ENCODE measurements around the gene PLK3. TPM values are rescaled to one million over a fixed set of nuclear protein-coding genes. Genes with fewer than 3 reads are reported as not detected.
"Not testable (repeated sequence)": the region's sequence is repeated elsewhere in the genome, so short reads cannot be mapped to it uniquely, and the experiment has no call there.

PLK3 gene
- total RNA-seq, 1 donor from 2014 or later, result 38.8 TPM

DNA sequence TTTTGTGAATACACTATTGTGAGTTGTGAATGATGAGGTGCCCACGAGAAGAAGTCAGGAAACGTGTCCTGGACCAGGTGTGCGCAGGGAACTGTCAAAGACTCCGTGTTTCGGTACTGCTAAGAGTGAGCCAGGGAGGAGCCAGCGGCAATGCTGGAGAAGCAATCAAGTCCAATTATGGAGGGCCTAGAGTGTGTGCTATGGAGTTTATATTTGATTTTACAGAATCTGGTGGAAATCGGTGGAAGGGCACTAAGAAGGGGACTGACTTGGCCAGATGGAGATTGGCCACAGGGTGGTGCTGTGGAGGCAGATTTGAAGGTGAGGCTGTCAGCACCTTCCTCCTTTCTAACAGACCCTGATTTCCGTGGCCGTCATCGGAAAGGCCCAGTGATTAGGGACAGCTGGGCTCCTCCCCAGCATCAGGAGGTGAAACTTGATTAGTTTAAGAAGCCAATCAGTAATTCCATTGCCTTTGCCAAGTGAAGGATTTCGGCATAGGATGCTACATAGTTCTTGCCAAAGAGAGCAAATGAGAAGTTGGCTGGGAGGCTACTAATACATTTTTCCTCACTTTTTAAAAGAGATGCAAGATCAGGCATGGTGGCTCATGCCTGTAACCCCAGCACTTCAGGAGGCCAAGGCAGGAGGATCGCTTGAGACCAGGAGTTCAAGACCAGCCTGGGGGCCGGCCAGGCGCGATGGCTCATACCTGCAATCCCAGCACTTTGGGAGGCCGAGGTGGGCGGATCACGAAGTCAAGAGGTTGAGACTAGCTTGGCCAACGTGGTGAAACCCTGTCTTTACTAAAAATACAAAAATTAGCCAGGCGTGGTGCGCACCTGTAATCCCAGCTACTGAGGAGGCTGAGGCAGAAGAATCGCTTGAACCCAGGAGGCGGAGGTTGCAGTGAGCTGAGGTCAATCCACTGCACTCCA lies 35.8 kb downstream of the PLK3 start:
- H3K9me3 ChIP-seq, result no peaks in the 10 kb centered on the region
- no peak overlapping the region for H3K27ac ChIP-seq
- peak; percentile 93 for ATAC-seq
- intact Hi-C loops (cut with DNase I), result no loop called here
- H3K4me1 ChIP-seq, result peaks cover 10% of the 10 kb centered on the region
- DNase-seq, result peak; percentile 91
- TF ChIP-seq, protein P1, sequence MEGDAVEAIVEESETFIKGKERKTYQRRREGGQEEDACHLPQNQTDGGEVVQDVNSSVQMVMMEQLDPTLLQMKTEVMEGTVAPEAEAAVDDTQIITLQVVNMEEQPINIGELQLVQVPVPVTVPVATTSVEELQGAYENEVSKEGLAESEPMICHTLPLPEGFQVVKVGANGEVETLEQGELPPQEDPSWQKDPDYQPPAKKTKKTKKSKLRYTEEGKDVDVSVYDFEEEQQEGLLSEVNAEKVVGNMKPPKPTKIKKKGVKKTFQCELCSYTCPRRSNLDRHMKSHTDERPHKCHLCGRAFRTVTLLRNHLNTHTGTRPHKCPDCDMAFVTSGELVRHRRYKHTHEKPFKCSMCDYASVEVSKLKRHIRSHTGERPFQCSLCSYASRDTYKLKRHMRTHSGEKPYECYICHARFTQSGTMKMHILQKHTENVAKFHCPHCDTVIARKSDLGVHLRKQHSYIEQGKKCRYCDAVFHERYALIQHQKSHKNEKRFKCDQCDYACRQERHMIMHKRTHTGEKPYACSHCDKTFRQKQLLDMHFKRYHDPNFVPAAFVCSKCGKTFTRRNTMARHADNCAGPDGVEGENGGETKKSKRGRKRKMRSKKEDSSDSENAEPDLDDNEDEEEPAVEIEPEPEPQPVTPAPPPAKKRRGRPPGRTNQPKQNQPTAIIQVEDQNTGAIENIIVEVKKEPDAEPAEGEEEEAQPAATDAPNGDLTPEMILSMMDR (IDR thresholded peaks at IDR 0.05), result peak; percentile 84
- no peak overlapping the region for H3K4me3 ChIP-seq
- H3K36me3 ChIP-seq, result no peaks in the 10 kb centered on the region
- H3K27me3 ChIP-seq, result no peaks in the 10 kb centered on the region

DNA sequence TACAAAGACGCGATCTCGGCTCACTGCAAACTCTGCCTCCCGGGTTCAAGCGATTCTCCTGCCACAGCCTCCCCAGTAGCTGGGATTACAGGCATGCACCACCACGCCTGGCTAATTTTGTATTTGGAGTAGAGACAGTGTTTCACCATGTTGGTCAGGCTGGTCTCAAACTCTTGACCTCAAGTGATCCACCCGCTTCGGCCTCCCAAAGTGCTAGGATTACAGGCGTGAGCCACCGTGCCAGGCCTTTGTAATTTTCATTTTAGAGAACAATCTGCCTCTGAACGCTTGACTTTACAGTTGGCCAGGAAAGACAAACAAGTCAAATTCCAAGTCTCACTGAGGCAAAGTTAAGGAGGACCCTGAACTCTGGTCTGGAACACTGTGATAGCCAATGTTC lies 38.1 kb downstream of the PLK3 start:
- intact Hi-C loops (cut with DNase I); ATAC-seq: not testable (repeated sequence)

DNA sequence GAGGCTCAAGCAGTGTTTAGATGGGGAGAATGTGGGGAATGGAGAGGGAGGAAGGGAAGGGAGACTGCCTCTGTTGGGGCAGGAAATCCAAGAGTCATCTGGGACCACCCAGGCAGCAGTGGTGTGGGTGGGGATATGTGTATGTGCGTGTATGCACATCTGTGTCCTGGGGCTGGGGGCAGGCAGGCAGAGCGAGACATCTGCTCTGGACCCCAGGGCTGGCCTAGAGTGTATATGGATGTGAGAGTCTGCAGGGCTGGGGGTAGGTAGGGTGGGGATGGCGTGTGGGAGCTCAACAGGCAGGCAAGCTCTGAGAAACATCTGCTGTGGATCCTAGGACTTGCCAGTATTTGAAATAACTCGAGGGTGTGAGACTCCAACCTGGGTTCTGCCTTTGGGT lies 39.4 kb downstream of the PLK3 start:
- intact Hi-C loops (cut with DNase I), result no loop called here
- Histone ChIP-seq H3K27me3 (no peaks in the 10 kb centered on the region), H3K9me3 (no peaks in the 10 kb centered on the region), H3K4me3 (no peak overlapping the region), H3K27ac (no peak overlapping the region), H3K4me1 (peaks cover 5% of the 10 kb centered on the region), H3K36me3 (no peaks in the 10 kb centered on the region)
- DNase-seq (no peak), ATAC-seq (no peak)
- TF ChIP-seq, protein P1 (IDR thresholded peaks at IDR 0.05), result no peak

More for the DNA sequence above, 38.1 kb downstream of the PLK3 start:
- H3K27ac ChIP-seq, H3K27me3 ChIP-seq, H3K9me3 ChIP-seq, H3K4me3 ChIP-seq, H3K36me3 ChIP-seq, H3K4me1 ChIP-seq: not testable (repeated sequence)
- peak; percentile 10 for DNase-seq

DNA sequence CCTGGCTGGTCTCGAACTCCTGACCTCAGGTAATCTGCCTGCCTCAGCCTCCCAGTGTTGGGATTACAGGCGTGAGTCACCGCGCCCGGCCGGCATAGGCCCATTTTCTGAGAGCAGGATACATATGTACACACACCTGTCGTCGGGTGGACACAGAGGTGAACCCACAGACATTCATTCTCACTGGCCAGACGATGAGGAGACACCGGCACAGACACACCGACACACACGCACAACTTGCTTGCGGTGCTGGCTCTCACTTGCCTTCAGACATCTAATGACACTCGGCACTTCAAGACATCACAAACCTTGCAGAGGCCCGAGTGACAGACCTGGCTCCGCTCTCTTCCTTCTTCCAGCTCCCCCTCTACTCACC lies 42.3 kb downstream of the PLK3 start:
- no peaks in the 10 kb centered on the region for H3K36me3 ChIP-seq
- H3K27ac ChIP-seq, result no peak overlapping the region
- intact Hi-C loops (cut with DNase I), result no loop called here

DNA sequence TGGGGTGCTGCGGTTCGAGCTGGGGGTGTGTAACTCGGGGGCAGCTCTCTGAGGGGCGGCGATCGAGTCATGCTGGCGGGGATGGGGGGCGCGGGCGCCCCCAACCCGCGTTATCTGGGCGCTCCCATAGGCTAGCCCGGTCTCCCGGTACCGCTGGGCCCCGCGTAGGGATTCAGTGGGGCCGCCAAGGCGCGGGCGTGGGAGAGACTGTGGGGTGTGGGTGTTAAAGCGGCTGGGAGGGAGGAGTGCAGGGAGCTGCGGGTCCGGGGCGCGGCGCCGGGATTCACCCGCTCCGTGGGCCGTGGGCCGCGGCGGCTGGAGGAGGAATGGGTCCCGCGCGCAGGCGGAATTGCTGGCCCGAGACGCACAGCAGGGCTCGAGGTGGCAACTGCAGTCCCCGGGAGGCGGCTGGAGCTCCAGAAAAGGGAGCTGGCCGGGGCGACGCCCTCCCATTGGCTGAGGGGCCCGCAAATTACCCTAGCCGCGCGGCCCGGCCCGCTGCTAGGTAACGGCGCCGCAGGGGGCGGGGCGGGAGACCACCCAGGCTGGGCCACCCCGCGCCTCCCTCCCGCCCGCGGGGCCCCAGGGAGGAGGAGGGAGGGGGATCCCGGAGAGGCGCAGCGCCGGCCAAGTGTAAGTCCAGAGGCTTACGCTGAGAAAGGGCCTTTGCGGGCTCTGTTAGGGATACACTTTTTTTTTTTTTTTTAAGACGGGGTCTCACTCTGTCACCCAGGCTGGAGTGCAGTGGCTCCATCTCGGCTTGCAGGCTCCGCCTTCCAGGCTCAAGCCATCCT lies 42.9 kb downstream of the PLK3 start, which contains the start of gene PTCH2:
PTCH2 (minus strand) TSS at position 392 of the 794 bp plus-strand sequence; CDS start at position 71, 321 bp downstream.
- no peaks in the 10 kb centered on the region for H3K9me3 ChIP-seq
- ATAC-seq (peak; percentile 87), DNase-seq (peak; percentile 76)
- intact Hi-C loops (cut with DNase I), result no loop called here
- TF ChIP-seq, protein P1 (IDR thresholded peaks at IDR 0.05), result no peak
- H3K4me1 ChIP-seq, result peaks cover 5% of the 10 kb centered on the region
- H3K27ac ChIP-seq, result no peak within 1 kb of the TSS
- peak within 1 kb of the TSS; percentile 48 for H3K4me3 ChIP-seq
- H3K27me3 ChIP-seq, result no peaks in the 10 kb centered on the region
- no peaks in the 10 kb centered on the region for H3K36me3 ChIP-seq

More for the DNA sequence above, 42.3 kb downstream of the PLK3 start:
- peaks cover 5% of the 10 kb centered on the region for H3K4me1 ChIP-seq
- H3K4me3 ChIP-seq, result peak overlapping the region; percentile 48
- TF ChIP-seq, protein P1 (IDR thresholded peaks at IDR 0.05), result no peak
- no peaks in the 10 kb centered on the region for H3K9me3 ChIP-seq
- ATAC-seq (no peak), DNase-seq (peak; percentile 52)
- no peaks in the 10 kb centered on the region for H3K27me3 ChIP-seq

DNA sequence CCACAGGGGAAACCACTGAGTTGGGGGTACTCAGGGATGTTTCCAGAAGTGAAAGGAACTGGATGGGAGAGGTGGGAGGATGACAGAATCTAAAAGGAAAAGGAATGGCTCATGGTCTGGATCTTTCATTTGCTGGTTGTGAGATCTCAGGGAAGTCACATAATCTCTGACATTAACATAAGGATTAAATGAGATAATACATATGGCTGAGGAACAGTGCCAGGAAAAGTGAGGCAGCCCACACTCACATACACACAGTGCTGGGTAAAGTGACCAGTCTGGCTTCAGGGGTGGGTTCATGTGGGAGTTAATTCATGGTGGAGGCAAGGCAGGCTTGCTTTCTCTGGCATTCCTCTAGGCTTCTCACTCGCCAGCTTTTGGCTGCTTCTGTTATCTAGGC lies 46.8 kb downstream of the PLK3 start:
- Histone ChIP-seq H3K27me3 (no peaks in the 10 kb centered on the region), H3K4me3 (no peak overlapping the region), H3K36me3 (peaks cover 11% of the 10 kb centered on the region), H3K4me1 (peaks cover 5% of the 10 kb centered on the region), H3K27ac (no peak overlapping the region), H3K9me3 (no peaks in the 10 kb centered on the region)
- no peak for ATAC-seq
- intact Hi-C loops (cut with DNase I), result no loop called here
- DNase-seq, result no peak
- TF ChIP-seq, protein P1 (IDR thresholded peaks at IDR 0.05), result no peak

Data from upper lobe of right lung (tissue), 1 donor.